Hematopoietic multipotent progenitor cell treated with erythropoietin and hydrocortisone succinate and interleukin-3 and kit ligand, for 6 days (in vitro differentiated cells): ENCODE measurements around the gene LTBP4.
A peak's percentile ranks its signal among the peaks of the same experiment; 100 is the strongest.
"Not testable (repeated sequence)": the region's sequence is repeated elsewhere in the genome, so short reads cannot be mapped to it uniquely, and the experiment has no call there.

Source experiments
- DNase-seq: peaks from one replicate; pipeline ENCODE4 v3.0.0-alpha.2; 2015

The LTBP4 gene

DNA sequence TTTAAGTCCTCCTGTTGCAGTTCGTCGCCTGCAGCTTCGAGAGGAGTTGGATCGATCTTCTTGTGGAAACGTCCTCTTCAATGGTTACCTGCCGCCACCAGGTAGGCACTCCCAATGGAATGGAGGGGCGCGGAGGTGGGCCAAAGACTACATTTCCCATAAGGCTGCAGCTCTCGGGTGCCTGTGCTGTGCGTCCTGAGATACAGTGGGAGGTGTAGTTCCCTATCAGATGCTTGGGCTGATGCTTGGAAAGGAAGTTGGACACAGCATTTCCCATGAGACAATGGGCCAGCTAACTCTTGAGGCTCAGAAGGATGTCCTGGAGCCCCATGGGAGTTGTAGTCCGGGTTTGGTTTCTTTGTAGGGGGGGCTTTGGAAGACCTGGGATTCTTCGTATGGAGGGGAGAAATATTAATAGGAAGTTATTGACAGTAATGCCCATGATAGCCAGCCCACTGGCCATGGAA is 22.7 kb upstream of the LTBP4 start:
- DNase-seq, result peak; percentile 89

DNA sequence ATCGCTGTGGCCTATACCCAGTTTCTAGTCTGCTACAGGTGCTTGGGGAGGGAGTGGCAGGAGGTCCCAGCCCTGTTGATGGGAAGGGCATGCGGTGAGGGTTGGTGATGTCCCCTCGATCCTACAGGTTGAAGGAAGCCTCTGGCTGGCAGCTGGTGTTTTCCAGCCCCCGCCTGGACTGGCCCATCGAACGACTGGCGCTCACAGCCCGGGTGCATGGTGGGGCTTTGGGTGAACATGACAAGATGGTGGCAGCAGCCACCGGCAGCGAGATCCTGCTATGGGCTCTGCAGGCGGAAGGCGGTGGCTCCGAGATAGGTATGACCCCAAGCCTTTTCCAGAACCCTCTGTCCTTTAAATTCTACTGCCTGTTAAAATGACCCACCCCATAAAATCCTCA is 20.6 kb upstream of the LTBP4 start:
- DNase-seq, result no peak

DNA sequence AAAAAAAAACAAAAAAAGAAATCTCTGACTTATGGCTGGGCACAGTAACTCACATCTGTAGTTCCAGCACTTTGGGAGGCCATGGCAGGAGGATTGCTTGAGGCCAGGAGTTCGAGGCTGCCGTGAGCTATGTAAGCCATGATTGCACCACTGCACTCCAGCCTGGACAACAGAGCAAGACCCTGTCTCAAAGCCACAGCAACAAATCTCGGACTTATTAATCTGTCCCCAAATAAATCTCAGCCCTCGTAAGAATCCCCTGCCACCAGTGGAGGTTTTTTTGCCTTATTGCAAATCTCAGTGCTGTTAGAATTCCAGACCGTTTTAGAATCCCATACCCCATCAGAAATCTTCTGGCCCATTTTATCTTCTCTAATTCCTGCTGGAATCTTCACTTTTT is 19.6 kb upstream of the LTBP4 start:
- no peak for DNase-seq

DNA sequence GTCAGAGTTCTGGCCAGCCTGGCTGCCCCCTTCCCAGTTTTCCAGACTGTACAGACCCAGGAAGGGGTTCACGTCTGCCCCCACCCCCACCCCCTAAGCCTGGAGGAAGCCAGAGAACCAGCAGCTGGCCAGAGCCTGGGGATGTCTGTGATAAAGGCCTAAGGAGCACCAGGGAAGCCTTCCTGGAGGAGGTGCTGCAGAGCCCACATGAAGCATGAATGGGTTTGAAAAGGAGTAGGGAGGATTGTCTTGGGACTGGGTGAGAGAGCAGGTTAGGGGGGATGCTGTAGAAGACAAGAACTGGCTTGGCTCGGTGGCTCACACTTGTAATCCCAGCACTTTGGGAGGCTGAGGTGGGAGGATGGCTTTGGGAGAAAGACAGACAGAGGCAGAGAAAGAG is 18.7 kb upstream of the LTBP4 start:
- DNase-seq, result no peak

DNA sequence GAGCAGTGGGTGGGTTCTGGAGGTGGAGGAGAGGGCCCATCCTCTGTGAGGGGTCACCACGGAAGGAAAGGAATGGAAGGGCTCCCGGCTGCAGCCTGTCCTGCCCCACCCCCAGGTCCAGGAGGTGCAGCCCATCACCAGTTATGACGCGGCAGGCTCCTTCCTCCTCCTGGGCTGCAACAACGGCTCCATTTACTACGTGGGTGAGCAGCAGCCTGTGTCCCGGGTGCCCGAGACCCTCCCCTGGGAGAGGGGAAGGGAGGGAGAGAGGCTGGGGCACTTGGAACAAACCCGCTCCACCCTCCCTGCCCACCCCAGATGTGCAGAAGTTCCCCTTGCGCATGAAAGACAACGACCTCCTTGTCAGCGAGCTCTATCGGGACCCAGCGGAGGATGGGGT is 17.9 kb upstream of the LTBP4 start:
- DNase-seq, result no peak

DNA sequence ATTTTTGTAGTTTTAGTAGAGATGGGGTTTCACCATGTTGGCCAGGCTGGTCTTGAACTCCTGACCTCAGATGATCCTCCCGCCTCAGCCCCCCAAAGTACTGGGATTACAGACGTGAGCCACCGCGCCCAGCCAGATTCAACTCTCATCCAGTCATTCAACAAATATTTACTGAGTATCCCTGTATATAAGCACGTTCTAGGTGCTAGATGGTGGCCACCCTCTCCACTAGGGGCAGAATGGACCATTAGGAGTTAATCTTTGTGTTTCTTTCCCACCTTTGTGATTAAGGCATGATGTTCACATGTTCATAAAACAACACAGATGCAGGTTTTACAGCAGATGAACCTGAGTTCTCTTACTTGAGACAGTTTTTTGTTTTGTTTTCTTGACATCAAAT is 17.2 kb upstream of the LTBP4 start:
- DNase-seq, result peak; percentile 36

DNA sequence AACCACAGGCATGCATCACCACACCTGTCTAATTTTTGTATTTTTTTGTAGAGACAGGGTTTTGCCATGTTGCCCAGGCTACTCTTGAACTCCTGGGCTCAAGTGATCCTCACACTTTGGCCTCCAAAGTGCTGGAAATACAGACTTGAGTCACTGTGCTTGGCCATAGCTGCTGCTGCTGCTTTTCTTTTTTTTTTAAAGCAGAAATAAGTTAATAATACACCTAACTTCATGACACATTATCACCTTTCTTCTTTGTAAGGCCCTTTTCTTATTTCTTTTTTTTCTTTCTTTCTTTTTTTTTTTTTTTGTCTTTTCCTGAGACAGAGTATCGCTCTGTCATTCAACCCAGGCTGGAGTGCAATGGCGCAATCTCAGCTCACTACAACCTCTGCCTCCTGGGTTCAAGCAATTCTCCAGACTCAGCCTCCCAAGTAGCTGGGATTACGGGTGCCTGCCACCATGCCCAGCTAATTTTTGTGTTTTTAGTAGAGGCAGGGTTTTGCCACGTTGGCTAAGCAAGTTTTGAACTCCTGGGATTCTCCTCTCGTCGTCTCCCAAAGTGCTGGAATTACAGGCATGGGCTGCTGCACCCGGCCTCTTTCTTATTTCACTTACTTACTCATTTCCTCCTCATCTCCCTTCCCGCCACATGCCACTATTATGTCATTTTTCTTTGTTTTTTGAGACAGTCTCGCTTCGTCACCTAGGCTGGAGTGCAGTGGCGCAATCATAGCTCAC is 15.8 kb upstream of the LTBP4 start:
- DNase-seq, result no peak

DNA sequence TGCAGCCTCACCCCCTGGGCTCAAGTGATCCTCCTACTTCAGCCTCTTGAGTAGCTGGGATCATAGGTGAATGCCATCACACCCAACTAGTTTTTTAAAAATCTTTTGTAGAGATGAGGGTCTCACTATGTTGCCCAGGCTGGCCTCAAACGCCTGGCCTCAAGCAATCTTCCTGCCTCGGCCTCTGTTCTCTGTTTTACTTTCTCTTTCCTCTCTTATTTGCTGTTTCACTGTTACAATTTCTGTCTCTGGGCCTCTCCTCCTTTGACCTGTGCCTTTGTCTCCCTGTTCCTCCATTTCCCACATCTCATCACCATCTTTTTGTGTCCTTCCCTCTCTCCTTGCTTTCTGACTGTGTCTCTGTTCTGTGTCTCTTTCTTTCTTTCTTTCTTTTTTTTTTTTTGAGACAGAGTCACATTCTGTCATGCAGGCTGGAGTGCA is 15.2 kb upstream of the LTBP4 start:
- DNase-seq, result no peak

DNA sequence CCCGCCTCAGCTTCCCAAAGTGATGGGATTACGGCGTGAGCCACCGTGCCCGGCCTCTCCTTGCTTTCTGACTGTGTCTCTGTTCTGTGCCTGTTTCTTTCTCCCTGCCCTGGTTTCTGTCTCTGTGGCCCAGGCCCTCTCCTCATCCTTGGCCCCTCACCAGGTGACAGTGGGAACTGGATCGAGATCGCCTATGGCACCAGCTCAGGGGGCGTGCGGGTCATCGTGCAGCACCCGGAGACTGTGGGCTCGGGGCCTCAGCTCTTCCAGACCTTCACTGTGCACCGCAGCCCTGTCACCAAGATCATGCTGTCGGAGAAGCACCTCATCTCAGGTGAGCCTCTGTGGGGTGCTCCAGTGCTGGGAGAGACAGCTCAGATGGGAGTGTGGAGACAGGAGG is 14.6 kb upstream of the LTBP4 start:
- no peak for DNase-seq

DNA sequence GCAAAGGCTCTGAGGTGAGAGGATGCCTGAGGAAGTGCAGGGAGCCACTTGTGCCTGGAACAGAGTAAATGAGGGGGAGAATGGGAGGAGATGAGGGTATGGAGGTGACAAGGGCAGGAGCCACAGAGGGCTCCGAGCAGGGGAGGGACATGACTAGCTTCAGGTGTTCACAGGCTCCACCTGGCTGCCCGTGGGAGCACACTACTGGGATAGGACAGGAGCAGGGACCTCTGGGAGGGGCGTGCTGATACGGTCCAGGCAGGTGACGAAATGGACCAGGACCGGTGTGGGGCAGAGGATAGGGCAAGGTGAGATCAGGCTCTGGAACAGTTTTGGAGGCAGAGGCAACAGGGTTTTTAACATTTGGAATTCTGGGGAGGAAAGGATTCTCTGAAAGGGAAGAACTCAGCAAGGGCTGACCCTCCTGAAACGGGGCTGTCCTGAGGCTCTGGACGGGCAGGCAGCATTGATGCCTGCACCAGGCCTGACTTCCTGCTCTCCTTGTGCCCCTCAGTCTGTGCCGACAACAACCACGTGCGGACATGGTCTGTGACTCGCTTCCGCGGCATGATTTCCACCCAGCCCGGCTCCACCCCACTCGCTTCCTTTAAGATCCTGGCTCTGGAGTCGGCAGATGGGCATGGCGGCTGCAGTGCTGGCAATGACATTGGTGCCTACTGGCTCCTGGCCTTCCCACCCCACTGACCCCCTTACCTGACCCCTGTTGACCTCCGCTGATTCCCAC is 12.9 kb upstream of the LTBP4 start:
- no peak for DNase-seq

DNA sequence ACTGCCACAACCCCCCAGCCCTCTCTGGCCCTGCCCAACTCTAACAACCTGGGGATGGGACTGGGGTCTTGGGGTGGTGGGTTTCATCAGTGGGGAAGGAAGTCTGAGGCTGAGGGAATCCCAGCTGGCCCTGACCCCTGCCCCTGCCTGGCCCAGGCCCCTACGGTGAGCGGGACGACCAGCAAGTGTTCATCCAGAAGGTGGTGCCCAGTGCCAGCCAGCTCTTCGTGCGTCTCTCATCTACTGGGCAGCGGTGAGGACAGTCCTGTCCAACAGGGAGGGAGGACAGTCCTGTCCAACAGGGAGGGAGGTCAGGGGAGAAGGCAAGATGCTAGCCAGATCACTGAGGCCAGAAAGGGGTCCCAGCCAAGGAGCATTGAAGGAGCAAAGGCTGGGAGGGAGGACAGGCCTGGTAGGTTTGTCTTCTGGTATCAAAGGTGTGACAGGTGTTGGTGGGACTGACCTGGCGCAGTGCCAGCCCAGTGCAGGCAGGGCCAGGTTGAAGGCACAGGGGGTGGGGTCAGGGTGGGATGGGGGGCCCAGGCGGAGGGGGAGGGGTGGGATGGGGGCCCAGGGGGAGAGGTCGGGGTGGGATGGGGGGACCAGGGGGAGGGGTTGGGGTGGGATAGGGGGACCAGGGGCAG is 12.1 kb upstream of the LTBP4 start:
- DNase-seq, result no peak

DNA sequence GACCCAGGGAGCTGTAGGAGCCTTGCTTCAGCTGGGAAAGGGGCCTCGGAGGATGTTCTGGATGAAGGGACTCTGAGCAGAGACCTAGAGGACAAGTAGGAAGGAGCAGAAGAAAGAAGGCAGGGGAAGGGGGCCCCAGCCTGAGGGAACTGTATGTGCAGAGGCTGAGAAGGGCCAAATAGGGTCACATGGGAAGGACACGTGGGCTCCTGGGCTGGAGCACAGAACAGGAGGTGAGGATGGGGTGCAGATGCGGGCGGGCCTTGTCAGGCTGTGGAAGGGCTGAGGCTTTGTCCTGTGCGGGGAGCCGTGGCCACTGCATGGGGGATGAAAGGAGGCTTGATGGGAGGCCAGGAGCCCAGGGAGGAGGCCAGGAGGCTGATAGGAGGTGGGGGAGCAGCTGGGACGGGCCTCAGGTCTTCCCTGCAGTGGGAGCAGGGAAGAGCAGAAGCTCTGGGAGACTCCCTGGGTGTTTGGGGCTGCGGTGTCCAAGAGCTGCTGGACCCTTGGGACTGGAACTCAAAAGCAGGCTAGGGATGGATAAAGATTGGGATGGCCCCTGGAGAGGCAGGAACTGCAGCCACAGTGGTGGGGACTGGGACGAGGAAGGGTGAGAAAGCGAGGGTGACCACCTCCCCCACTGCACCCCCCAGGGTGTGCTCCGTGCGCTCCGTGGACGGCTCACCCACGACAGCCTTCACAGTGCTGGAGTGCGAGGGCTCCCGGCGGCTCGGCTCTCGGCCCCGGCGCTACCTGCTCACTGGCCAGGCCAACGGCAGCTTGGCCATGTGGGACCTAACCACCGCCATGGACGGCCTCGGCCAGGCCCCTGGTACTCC is 11.4 kb upstream of the LTBP4 start:
- DNase-seq, result no peak

DNA sequence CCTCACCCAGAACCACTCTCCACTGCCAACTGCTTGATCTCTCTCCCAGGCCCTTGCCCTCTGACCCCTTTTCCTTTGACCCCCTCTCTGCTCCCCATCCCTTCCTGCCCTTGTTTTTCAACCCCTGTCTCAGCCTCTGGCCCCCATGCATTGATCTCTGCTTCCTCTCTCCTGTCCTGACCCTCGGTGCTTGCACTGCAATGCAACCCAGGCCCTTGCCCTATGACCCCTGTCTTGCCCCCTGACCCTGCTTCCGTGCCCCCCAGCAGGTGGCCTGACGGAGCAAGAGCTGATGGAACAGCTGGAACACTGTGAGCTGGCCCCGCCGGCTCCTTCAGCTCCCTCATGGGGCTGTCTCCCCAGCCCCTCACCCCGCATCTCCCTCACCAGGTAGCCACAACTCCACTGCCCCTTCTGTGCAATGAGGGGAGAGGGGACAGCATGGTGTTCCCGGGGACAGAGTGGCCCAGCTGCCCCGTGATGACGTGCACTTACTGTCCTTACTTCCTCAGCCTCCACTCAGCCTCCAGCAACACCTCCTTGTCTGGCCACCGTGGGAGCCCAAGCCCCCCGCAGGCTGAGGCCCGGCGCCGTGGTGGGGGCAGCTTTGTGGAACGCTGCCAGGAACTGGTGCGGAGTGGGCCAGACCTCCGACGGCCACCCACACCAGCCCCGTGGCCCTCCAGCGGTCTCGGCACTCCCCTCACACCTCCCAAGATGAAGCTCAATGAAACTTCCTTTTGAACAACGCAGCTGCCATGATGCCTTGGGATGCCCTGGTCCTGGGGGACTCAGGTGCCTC is 10.5 kb upstream of the LTBP4 start:
- no peak for DNase-seq

DNA sequence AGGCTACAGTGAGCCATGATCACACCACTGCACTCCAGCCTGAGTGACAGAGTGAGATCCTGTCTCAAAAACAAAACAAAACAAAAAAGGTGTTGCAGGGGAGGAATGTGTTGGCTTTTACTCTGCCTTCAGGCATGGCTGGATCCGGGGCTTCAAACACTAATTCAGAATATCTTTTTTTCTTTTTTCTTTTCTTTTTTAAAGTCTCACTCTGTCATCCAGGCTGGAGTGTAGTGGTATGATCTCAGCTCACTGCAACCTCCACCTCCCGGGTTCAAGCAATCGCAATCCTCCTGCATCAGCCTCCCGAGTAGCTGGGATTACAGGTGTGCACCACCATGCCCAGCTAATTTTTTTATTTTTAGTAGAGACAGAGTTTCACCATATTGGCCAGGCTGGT is 9.4 kb upstream of the LTBP4 start:
- DNase-seq, result not testable (repeated sequence)

DNA sequence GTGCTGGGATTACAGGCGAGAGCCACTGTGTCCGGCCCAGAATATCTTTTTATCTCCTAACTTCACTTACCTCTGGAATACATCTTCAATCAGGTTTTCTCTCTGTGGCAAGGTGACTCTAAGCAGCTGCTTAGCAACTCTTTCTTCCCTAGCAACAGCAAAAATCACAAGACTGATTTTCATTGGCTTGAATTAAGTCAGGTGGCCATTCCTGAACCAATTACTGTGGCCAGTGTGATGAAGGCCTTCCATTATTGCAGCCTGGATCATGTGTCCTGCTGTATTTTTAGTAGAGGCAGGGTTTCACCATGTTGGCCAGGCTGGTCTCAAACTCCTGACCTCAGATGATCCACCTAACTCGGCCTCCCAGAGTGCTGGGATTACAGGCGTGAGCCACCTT is 9.0 kb upstream of the LTBP4 start:
- peak; percentile 79 for DNase-seq

DNA sequence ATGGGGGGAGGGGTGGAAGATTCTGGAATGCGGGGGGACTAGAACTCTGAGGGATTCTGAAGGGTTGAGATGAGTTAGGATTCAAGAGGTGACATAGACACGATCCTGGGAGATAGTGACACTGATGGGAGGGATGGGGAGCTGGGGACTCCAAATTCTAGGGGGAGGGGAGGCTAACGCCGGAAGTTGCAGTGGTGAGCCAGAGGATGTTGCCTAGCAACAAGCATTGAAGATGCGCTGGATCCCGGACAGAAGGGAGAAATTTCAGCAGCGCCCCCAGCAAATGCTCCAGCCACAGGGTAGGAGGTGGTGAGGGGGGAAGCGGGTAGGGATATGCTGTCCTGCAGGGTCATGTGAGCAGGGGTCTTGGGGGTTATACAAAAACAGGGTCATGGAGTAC is 6.9 kb upstream of the LTBP4 start:
- DNase-seq, result no peak

DNA sequence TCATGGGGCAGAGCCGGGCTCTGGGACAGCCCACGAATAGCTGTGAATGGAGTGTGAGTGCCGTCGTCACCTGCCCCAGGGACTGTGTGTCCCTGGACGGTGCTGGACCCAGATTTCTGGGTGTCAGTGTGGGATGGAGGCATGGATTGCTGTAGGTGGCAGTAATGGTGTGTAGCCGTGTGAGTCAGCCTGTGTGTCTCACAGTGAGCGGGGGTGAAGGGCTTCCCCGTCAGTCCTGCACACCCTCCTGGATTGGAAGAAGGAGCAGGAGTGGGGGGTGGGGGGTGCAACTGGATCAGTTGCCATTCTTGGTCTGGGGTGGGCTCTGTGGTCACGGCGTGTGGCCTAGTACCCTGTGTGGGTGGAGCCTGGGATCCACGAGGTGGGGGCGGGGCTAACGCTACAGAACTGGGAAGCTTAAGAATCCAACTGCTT is 6.5 kb upstream of the LTBP4 start:
- no peak for DNase-seq

DNA sequence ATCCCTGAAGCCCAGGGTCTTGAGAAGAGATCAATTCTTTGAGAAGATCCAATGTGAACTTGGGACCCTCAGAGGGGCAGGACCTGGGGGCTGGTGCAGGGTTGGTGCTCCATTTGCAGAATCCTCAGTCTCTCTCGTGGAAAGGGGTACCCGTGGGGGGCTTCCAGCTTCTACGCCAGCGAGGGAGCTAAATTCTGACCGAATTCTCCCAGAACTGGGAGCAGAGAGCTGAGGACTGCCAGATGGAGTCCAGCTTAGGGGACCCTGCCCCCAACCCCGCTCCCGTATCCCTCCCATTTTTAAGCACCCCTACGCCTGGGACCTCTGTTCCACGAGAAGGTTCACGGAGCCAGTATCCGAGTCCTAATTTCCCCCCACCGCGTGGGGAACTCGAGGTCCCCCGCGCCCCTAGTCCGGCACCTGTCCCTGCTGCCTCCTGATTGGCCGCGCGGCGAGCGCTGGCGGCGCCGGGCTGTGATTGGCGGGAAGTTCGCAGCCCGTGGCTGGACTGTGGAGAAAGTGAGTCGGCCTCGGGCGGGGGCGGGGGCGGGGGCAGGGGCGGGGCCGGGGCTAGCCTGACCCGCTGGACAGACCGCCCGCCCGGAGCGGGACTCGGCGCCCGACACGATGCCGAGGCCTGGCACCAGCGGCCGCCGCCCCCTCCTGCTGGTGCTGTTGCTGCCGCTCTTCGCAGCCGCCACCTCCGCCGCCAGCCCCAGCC is 4.4 kb upstream of the LTBP4 start:
- DNase-seq, result peak; percentile 40

DNA sequence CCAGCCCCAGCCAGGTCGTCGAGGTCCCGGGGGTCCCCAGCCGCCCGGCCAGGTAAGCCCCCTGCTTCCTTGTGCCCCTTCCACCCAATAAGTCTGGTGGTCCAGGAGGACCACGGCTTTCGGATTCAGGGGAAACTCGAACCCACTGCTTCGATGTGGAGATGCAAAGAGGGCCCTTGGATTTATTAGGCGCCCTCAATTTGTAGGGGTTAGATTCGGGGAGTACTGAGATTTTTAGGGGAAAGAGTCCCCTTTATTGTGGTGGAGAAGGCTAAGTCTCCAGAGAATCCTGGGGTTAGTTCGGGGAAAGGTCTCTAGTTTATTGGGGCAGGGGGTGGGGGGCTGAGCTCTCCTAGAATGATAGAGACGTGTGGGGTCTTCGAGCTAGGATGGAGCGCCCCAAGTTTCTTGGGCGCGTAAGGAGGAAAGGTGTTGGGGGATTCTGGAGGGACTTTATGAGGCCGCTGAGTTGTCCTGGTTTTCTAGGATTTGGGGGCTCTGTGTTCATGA is 3.8 kb upstream of the LTBP4 start:
- DNase-seq, result no peak

DNA sequence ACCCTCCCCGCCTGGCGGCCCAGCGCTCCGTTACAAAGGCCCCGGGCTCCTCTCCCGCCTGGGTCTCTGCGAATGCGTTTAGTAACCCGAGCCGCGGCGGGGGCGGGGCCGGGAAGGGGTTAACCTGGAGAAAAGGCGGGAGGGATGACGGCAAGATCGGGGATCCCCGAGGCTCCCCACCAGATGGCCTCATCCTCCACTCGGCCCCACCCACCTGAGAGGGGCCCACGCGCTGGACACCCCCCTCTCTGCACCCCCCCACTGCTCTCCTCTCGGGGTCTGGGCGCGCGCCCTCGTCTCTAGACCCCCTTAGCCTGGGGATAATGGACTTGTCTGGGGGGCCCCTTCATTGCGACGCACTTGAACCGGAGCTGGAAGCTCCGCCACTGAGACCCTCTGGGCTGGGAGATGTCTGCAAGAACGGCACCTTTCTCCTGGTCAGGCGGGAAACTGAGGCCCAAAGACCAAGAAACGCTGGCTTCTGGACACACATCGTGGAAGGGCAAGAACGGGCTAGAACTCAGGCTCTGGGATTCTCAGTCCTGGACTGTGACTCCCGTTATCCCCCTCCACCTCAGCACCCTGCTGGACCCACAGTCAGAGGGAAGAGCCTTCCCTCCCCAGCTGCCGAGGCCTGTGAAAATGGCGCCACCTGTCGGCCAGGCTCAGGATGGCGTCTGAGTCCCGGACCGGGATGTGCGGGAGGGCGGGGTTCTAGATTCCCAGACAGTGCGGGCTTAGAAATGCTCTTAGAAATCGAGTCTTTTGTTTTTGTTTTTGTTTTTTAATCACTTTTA is 2.9 kb upstream of the LTBP4 start:
- peak; percentile 88 for DNase-seq
